Left renal cortex interstitium (tissue), 4 donors: ENCODE data around the gene BRS3. TPM values are rescaled to one million over a fixed set of nuclear protein-coding genes. Genes with fewer than 3 reads are reported as not detected.

Experiments
- DNase-seq, 4 donors: peaks; one replicate each; pipeline ENCODE4 v3.0.0-alpha.2; 2013; ENCODE audit warnings: low read depth in 4 of 4, low spot score in 2 of 4, missing footprints in 1 of 4
- polyA plus RNA-seq, 4 donors: library from polyadenylated mRNA; unstranded; fragments of 120-200 nt; gene quantifications; one replicate each; pipeline ENCODE4 v1.2.1, GENCODE V29; 2013; ENCODE audit not compliant: insufficient read length in 4 of 4

BRS3 gene
- polyA plus RNA-seq, 4 donors: 0.08 TPM; not detected in 3

GRCh38 chrX:136493011-136493410 lies 5.3 kb downstream of the BRS3 start:
- DNase-seq: no peak

GRCh38 chrX:136495043-136495442 lies 7.3 kb downstream of the BRS3 start:
- no peak for DNase-seq

- DNase-seq: no peak
These were observed 8.5 kb downstream of the BRS3 start for GRCh38 chrX:136496186-136496763.

GRCh38 chrX:136496764-136497555 lies 9.2 kb downstream of the BRS3 start:
- DNase-seq: peak; percentile 47 to 78 (median 65)

- no peak for DNase-seq
These were observed 9.9 kb downstream of the BRS3 start, which contains the start of gene HTATSF1 for GRCh38 chrX:136497556-136498052. Gene HTATSF1, plus strand, starts transcription at chrX:136497592. Its CDS starts 93 bp downstream, at chrX:136497685.

- no peak for DNase-seq
These were observed 31.3 kb downstream of the BRS3 start for GRCh38 chrX:136519069-136519468.

- no peak for DNase-seq
These were observed 36.0 kb downstream of the BRS3 start for GRCh38 chrX:136523770-136524169.

- DNase-seq: peak in 2 of 4 donors; percentile 5 to 25
These were observed 38.2 kb downstream of the BRS3 start for GRCh38 chrX:136525738-136526606.

GRCh38 chrX:136528645-136529315 lies 41.0 kb downstream of the BRS3 start:
- DNase-seq: no peak

GRCh38 chrX:136529795-136530194 lies 42.0 kb downstream of the BRS3 start:
- DNase-seq: no peak

- DNase-seq: no peak
These were observed 44.2 kb downstream of the BRS3 start, which contains the start of gene VGLL1 for GRCh38 chrX:136531951-136532350. Gene VGLL1, plus strand, starts transcription at chrX:136532215. Its CDS starts 3,806 bp downstream, at chrX:136536021.

- DNase-seq: no peak
These were observed 46.4 kb downstream of the BRS3 start for GRCh38 chrX:136534131-136534530.

GRCh38 chrX:136538811-136539210 lies 51.1 kb downstream of the BRS3 start:
- DNase-seq: no peak

GRCh38 chrX:136540226-136540625 lies 52.5 kb downstream of the BRS3 start:
- no peak for DNase-seq

- DNase-seq: no peak
These were observed 53.5 kb downstream of the BRS3 start for GRCh38 chrX:136541294-136541693.

- DNase-seq: no peak
These were observed 54.5 kb downstream of the BRS3 start for GRCh38 chrX:136542281-136542680.
